PFSK-1 (cell line): ENCODE results near the gene IL17C. TPM values are rescaled to one million over a fixed set of nuclear protein-coding genes. Genes with fewer than 3 reads are reported as not detected.

Source experiments
- FOXP2 ChIP-seq: optimal IDR thresholded peaks from 2 replicates; pipeline ENCODE3; 2011; ENCODE audit warnings: borderline replicate concordance, control low read depth, inconsistent platforms; ENCODE audit not compliant: insufficient read depth; ENCODE audit errors: extremely low read length, extremely low read depth
- POLR2AphosphoS5 ChIP-seq: IDR thresholded peaks from 2 replicates; pipeline ENCODE4 v1.6.1; 2012; ENCODE audit warnings: low read depth, mild to moderate bottlenecking, control low read depth, low read length, moderate library complexity
- REST ChIP-seq, 2 experiments: IDR thresholded peaks; 2 replicates each; pipeline versions ENCODE4 v1.6.1 to v1.8.0; 2011 to 2012; ENCODE audit warnings: low read depth in 2 of 2, low read length in 2 of 2, control low read depth in 1 of 2, inconsistent platforms in 1 of 2, mild to moderate bottlenecking in 1 of 2, moderate library complexity in 1 of 2; ENCODE audit not compliant: insufficient read depth in 1 of 2
- SIN3A ChIP-seq: IDR thresholded peaks from 2 replicates; pipeline ENCODE4 v1.6.1; 2012; ENCODE audit warnings: mild to moderate bottlenecking, low read length, moderate library complexity, borderline replicate concordance; ENCODE audit not compliant: insufficient read depth
- TAF1 ChIP-seq: IDR thresholded peaks from 2 replicates; pipeline ENCODE4 v1.6.1; 2012; ENCODE audit warnings: low read length, control low read depth, borderline replicate concordance; ENCODE audit not compliant: insufficient read depth
- polyA plus RNA-seq: library from polyadenylated mRNA; unstranded; fragments of >200 nt; gene quantifications from one replicate; pipeline ENCODE4 v1.2.1, GENCODE V29; 2012; ENCODE audit warnings: low read depth, missing spikeins; ENCODE audit not compliant: insufficient read length

Gene IL17C
- not detected for polyA plus RNA-seq

GRCh38 chr16:88638323-88639230 is at the start of gene IL17C:
Gene IL17C (plus strand): TSS chr16:88638572. CDS start chr16:88638642, 70 bp downstream.
- TF ChIP-seq FOXP2 (no peak), SIN3A (no peak), REST (IDR thresholded peaks at IDR 0.05; ENCODE audit: insufficient read depth in 1 of 2, low read depth in 2 of 2, low read length in 2 of 2) (no peak), TAF1 (no peak), POLR2AphosphoS5 (no peak)

GRCh38 chr16:88588754-88589153 is 49.6 kb upstream of the IL17C start:
- TF ChIP-seq REST (IDR thresholded peaks at IDR 0.05; ENCODE audit: insufficient read depth in 1 of 2, low read depth in 2 of 2, low read length in 2 of 2) (no peak), FOXP2 (no peak), TAF1 (no peak), POLR2AphosphoS5 (no peak), SIN3A (no peak)

- TF ChIP-seq POLR2AphosphoS5 = no peak
- TF ChIP-seq TAF1 = no peak
- no peak for TF ChIP-seq FOXP2
- no peak for TF ChIP-seq REST (IDR thresholded peaks at IDR 0.05; ENCODE audit: insufficient read depth in 1 of 2, low read depth in 2 of 2, low read length in 2 of 2)
- no peak for TF ChIP-seq SIN3A
Observed at GRCh38 chr16:88589441-88589840, 48.9 kb upstream of the IL17C start.

- TF ChIP-seq POLR2AphosphoS5 = no peak
- no peak for TF ChIP-seq FOXP2
- TF ChIP-seq TAF1 = no peak
- no peak for TF ChIP-seq SIN3A
Observed at GRCh38 chr16:88591577-88592021, 46.8 kb upstream of the IL17C start.

GRCh38 chr16:88593061-88593460 is 45.3 kb upstream of the IL17C start:
- TF ChIP-seq TAF1 (no peak), POLR2AphosphoS5 (no peak), SIN3A (no peak), FOXP2 (no peak), REST (IDR thresholded peaks at IDR 0.05; ENCODE audit: insufficient read depth in 1 of 2, low read depth in 2 of 2, low read length in 2 of 2) (no peak)
